HG03565 (cell line): ENCODE results near the gene SPACA1.

ENCODE experiments used
- ATAC-seq: cut with Tn5 transposase; IDR thresholded peaks from one replicate; pipeline ENCODE4 v1.9.1; 2021; ENCODE audit warnings: mild to moderate bottlenecking, moderate library complexity; ENCODE audit not compliant: unreplicated experiment

The SPACA1 gene

GRCh38 chr6:88089708-88090107 is 42.1 kb downstream of the SPACA1 start:
- no peak for ATAC-seq

GRCh38 chr6:88105741-88106340 is 58.2 kb downstream of the SPACA1 start:
- no peak for ATAC-seq

GRCh38 chr6:88107241-88107640 is 59.6 kb downstream of the SPACA1 start:
- no peak for ATAC-seq

GRCh38 chr6:88111991-88112390 is 64.3 kb downstream of the SPACA1 start:
- no peak for ATAC-seq

GRCh38 chr6:88114838-88115237 is 67.2 kb downstream of the SPACA1 start:
- ATAC-seq: no peak

- no peak for ATAC-seq
Measured at GRCh38 chr6:88115307-88115706, 67.7 kb downstream of the SPACA1 start.

- ATAC-seq: no peak
Measured at GRCh38 chr6:88116276-88116675, 68.6 kb downstream of the SPACA1 start.
